GM12801 (cell line): ENCODE measurements around the gene CFAP46.

ENCODE experiments used
- TF ChIP-seq, protein P1 (sequence below): IDR thresholded peaks from one replicate; pipeline ENCODE4 v1.5.1; 2011; ENCODE audit warnings: control low read depth; ENCODE audit not compliant: insufficient read length; ENCODE audit errors: extremely low read depth

Gene CFAP46

DNA sequence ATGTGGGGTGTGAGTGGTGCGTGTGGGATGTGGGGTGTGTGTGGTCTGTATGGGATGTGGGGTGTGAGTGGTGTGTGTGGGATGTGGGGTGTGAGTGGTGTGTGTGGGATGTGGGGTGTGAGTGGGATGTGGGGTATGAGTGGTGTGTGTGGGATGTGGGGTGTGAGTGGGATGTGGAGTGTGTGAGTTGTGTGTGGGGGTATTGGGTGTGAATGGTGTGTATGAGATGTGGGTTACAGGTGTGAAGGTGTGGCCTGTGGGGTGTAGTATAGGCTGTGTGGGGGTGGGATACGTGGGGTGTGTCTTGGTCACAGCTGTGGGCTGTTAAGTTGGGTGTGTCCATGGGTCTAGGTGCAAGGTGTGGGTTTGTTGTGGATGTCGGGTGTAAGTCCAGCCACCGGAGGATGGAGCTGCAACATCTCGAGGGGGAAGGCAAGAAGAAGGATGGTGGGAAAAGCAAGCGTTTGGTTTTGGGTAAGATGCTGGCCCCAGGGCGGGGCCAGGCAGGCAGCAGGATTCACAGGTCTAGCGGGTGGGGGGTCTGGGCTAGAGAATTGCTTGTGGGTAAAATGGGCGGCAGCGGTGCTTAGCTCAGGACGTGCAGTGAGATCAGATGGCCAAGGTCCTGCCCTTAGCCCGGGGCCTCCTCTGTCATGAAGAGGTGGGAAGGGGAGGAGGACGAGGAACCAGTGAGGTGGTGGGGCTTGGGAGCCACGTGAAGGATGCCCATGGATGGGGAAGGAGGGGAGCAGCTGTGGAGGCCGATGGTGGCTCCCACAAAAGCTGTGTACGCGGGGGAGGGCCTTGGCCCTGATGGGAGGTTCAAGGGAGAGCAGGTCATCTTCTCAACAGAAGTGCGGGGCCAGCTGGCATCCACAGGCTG lies 60.1 kb downstream of the CFAP46 start:
- TF ChIP-seq, protein P1, sequence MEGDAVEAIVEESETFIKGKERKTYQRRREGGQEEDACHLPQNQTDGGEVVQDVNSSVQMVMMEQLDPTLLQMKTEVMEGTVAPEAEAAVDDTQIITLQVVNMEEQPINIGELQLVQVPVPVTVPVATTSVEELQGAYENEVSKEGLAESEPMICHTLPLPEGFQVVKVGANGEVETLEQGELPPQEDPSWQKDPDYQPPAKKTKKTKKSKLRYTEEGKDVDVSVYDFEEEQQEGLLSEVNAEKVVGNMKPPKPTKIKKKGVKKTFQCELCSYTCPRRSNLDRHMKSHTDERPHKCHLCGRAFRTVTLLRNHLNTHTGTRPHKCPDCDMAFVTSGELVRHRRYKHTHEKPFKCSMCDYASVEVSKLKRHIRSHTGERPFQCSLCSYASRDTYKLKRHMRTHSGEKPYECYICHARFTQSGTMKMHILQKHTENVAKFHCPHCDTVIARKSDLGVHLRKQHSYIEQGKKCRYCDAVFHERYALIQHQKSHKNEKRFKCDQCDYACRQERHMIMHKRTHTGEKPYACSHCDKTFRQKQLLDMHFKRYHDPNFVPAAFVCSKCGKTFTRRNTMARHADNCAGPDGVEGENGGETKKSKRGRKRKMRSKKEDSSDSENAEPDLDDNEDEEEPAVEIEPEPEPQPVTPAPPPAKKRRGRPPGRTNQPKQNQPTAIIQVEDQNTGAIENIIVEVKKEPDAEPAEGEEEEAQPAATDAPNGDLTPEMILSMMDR, result no peak

DNA sequence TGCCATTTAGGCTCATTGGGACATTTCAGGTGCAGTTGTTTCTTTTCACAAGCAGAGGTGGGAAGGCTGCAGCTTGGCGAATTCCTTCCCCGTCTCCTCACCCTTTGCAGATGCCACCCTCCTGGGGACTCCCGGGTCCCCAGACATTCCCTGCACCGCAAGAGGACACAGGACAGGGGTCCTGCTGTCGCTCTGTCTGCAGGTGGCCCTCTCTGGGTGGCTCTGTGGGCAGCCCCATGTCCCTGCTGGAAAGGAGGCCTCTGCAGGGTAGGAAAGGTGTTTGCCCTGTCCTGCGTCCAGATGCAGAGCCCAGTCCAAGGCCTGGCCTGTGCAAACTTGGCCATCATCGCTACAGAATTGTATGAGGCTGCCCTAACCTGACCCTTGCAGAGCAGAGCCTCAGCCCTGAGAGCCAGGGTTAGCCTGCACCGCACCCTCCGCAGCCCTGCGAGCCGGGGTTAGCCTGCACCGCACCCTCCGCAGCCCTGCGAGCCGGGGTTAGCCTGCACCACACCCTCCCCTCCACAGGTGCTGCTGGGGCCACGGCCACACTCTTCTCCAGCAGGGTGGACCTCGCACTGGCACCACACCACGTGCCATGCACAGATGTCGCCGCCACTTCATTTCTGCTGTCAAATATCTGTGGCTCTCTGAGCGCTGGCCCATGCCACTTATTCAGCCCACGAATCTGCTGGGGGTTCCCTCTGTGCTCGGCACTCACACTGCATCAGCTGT lies 61.0 kb downstream of the CFAP46 start:
- TF ChIP-seq, protein P1, result no peak

DNA sequence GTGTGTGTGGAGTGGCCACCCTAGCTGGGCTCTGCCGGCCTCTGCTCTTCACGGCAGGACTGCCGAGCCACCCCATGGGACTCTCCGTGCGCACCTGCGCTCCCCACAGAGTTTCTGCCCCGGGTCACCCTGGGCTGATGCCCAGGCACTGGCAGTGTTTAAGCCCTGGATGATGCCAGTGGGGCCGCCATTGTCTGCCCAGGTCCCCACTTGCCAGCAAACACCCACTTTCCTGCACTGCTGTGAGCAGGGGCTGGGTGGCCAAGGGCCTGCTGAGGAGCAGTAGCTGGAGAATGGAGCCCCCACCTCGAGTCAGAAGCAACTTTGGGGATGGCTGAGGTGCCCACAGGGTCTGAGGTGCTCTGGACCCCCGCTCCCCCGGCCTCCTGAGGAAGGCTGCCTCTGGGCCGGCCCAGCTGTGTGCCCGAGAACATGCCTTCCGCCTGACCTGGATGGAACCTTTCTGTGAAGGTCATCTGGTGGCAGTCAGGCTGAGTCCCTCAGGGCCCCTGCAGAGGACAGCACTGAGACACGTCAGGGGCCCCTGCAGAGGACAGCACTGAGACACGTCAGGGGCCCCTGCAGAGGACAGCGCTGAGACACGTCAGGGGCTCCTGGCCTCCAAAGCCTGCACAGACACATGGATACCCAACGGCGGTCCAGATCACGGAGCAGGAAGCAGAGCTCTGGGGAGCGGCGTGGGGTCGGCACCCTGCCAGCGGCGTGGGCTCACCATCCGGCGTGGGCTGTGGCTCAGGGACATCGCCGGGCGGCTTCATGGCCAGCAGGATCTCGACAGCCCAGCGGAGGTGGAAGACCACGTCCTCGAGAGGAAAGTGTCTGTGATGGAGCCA lies 62.0 kb downstream of the CFAP46 start:
- TF ChIP-seq, protein P1, result no peak

DNA sequence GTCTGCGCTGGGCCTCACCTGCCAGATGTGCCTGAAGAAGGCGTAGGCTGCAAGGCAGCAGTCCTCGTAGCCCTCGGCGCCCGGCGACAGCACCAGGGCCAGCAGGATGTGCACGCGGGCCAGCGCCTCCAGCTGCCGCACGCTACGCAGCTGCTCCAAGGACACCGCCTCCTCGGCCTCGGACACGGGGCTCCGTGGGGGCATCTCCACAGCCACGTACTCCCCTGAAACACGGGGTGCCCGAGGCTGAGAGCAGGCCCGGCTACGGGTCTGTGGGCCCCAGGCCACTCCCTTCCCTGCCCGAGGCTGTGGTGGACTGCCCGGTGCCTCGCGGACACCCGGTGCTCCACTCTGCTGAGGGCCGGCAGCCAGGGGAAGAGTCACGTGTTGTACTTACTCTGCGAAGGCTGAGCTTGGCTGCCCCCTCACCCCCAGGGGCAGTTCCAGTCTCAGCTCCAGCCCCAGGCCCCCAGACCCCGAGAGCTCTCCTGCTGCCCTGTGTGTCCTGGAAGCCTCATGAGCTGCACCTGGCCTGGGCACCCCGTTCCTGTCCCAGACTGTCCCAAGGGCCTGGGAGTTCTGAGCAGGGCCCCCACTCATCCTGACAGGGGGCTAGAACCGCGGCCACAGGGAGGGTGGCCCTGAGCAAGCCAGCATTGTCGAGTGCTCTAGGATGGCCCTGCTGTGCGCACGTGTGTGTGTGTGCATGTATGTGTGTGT lies 62.8 kb downstream of the CFAP46 start:
- TF ChIP-seq, protein P1, result no peak

DNA sequence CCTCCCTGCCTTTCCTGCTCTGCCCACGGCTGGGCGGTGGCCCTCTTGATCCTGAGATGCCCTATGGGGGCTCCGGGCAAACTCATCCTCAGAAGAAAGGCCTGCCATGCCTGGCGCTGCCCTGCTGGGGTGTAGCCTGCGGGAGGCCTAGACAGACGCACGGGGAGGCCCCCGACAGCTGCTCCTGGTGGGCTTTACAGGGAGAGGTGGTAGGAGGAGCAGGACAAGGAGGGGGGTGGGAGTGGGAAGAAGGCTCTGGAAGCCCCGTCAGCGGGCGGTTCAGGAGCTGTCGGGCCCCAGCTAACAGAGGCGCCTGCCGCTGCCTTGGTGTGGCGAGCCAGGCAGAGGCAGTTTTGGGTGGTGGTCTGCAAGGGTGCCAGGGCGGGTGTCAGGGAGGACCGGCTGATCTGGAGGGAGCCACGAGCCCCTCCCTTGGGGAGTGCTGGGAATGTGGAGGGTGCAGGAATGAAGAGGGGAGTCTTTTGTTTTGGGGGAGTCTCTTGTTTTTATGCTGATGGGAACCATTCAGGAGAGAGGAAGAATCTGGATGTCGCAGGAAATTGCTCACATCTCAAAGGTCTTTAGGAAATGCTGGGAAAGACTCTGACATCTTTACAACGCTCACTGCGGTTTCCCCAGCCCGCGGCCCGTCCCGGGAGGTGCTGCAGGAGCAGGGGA lies 63.5 kb downstream of the CFAP46 start:
- TF ChIP-seq, protein P1, result no peak

DNA sequence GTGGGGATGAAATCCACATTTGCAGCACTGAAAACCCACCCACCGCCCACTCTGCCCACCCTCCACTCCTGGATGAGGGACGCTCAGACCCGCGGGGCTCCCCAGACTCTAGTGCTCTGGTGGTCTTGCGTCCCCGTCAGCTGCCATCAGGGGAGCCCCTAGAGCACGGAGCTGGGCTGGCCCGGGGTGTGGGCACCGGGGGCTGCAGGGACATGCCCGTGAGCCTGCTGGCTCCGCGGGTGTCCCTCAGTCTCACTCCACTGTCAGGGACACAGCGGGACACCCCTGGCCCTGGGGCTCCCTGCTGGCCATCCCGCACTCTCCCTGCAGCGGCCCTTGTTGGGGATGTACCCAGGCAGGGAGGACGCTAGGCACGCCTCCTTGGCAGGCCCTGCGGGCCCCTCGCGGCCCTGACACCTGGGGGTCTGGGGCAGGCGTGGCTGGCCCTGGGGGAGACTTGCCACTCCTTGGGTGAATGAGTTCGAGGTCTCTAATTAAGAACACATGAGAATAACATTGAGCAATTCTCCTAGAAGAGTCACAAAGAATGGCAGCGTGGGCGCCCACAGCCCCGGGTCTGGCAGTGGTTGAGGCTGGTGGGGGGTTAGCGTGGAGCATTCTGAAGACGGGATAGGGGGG lies 64.2 kb downstream of the CFAP46 start:
- TF ChIP-seq, protein P1, result no peak
